ENCODE measurements around the gene TLCD4. TPM values are rescaled to one million over a fixed set of nuclear protein-coding genes. Genes with fewer than 3 reads are reported as not detected.

TLCD4 gene
- polyA plus RNA-seq, 4 donors = 6.2 to 7.2 (median 6.7) TPM

DNA sequence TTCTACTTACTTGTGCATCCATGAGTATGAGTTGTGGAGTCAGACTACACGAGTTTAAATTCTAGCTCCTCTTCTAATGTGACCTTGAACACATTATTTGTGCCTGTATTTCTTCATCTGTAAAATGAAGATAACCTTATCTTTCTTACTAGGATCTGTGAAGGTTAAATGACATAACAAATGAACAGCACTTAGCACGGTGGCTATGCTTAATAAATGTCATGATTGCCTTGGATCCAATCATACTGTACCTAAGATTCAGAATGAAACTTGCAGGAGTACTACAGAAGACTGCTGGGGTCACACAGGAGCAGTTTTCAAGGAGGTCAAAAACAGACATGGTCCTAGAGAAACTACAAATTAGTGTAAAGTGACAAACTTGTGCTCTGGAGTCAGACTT is 22.2 kb upstream of the TLCD4 start:
- no peak for DNase-seq (ENCODE audit: low read depth in 4 of 4, low spot score in 2 of 4)

DNA sequence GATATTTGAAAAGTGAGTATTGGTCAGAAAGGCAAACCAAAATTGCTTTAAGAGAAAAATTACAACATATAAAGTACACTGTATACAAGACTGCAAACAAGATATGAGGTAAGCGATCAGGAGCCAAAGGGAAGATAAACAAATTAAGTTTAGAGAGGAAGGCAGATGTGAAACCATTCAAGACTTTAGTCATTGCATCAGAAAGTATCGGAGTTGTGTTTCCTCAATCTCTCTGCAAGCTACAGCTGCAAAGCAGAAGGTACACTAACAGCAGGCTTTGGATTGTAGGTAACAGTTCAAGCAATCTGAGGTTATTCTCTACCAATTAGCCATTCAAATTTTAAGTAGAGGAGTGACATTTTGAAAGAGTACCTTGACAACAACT is 21.3 kb upstream of the TLCD4 start:
- no peak for DNase-seq (ENCODE audit: low read depth in 4 of 4, low spot score in 2 of 4)

DNA sequence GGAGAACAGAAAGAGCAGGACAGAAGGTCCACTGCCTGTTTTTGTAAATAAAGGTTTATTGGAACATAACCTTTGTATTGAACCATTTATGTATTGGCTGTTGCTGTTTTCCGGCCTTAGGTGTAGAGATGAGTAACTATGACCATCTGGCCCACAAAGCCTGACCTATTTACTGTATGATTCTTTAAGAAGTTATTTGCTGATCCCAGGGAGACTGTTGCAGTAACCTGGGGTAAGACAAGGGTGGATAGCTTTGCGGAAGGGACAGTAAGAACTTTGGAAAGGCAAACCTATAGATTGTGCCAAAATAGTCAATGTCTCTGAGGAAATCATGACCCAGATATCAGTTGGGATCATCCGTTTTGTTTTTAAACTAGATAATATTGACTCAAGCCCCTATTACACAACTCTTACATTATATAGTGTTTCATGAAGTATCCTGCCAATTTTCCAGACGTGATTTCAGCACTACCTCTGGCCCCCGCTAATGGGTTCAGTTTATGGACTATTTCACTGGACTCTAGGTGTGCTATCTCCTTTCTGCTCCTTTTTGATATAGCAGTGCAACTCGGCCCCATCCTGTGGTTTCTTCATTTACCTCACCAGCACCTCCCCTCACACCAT is 20.8 kb upstream of the TLCD4 start:
- DNase-seq (ENCODE audit: low read depth in 4 of 4, low spot score in 2 of 4) = no peak

DNA sequence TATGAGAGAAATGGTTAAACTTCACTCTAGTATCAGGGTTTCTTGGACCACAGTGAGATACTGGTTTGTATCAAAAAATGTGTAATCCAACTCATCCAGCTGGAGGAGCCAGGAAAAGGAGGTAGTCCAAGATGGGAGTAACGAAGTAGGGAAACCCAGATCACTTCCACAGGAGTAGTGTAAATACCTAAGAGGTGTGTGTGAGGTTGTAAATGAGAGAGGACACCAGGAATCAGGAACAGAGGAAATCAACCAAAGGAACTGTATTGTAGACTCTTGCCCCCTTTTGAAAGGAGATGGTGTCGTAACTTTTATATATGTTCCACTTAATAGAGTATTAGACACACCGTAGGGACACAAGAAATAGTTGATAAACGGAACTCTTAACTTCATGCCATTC is 19.7 kb upstream of the TLCD4 start:
- DNase-seq (ENCODE audit: low read depth in 4 of 4, low spot score in 2 of 4) = no peak

DNA sequence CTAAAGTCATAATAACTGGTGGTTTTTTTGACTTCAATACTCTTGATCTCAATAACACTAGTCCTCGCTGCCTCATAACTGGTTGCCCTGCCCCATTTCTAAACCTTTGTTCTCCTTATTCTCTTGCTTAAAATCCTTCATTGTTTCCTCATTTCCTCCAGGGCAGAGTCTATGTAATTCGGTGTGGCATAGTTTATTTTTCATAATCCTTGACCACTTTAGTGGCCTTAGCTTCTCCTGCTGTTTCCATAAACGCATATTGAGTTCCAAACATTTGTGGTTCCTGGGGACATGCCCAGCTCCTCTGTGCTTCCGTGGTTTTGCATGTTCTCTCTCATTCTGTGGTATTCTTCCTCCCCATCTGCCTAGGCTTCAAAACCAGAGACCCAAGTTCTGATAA is 19.0 kb upstream of the TLCD4 start:
- no peak for DNase-seq (ENCODE audit: low read depth in 4 of 4, low spot score in 2 of 4)

DNA sequence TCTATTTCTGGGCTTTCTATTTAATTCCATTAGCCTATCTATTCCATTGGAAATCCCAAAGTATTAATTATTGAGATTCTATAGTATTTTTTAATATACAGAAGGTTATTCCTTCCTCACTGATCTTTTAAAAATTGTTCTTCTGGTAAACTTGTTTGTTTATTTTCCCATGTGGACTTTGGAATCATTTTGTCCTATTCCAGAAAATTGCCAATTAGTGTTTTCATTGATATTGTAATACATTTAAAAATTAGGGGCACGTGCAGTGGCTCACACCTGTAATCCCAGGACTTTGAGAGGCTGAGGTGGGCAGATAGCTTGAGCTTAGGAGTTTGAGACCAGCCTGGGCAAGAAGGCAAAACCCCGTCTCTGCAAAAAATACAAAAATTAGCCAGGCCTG is 8.4 kb upstream of the TLCD4 start:
- DNase-seq (ENCODE audit: low read depth in 4 of 4, low spot score in 2 of 4) = no peak

DNA sequence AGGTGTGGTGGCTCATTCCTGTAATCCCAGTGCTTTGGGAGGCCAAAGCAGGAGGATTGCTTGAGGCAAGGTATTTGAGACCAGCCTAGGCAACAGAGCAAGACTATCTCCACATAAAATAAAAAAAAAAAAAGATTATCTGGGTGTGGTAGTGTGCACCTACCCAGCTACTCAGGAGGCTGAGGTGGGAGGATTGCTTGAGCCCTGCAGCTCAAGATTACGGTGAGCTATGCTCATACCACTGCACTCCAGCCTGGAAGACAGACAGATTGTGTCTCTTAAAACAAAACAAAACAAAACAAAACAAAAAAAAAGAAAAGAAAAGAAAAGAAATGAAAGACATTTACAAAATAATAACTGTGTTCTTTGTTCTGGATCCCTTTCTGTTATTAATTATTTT is 6.1 kb upstream of the TLCD4 start:
- DNase-seq (ENCODE audit: low read depth in 4 of 4, low spot score in 2 of 4) = no peak

DNA sequence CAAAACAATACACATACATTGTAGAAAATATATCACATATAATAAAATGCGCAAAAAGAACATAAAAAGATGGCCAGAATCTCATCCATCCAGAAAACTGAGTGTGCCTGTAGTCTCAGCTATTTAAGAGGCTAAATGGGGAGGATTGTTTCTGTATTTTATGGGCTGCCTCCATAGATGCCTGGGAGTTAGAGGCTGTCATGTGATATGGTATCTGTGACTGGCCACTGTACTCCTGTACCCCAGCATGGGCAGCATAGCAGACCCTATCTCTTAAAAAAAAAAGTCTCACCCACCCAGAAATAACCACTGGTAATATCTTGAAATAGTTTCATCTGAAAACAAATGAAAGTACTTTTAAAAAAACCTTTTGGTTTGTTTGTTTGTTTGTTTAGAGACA is 3.5 kb upstream of the TLCD4 start:
- no peak for DNase-seq (ENCODE audit: low read depth in 4 of 4, low spot score in 2 of 4)

DNA sequence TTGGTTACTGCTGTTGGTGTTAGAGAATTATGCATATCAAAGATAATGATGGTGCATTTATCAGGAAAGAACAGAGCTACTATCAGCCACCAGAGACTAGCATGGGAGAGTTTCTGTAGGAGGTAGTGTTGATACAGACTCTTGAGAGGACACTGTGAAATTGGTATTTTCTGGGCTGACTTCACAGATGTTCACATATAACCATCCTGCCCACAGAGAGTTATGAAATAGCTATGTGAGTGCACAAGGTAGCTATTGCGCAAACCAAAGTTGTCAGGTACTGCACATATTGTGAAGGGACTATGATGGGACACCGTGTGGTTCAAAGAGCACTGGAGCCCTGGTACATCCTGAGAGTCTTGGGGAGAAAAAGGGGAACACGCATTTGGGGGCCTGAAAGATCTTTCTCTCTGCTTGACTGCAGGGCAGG is 1.4 kb upstream of the TLCD4 start:
- no peak for DNase-seq (ENCODE audit: low read depth in 4 of 4, low spot score in 2 of 4)

DNA sequence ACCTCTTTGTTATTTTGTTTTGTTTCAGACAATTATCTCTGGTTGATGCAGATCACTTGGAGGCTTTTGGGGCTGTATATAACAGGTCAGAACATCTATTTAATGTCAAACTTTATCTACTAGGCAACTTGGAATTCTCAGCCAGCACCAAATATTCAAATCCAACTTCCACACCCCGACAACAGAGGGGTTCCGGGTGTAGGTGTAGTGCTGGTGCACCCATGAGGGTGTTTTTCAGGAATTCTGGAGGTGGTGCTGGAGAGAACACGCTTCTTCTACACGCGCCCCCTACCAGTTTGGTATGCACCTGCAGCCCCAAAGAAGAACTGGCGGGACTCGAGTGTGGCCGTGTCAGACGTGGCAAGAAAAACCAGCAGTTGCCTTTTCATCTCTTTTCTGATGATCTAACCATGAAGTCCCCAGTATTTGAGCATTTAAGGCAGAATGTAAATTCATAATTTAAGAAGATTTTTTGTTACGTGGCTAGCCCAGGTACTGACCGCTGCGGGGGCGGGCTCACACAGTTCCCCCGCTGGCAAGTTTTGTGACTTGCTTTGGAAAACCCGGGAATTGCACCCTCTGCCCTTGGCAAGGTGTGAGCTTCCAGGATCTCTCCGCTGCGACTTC is 462 bp upstream of the TLCD4 start:
- peak; percentile 41 to 69 (median 54) for DNase-seq (ENCODE audit: low read depth in 4 of 4, low spot score in 2 of 4)

DNA sequence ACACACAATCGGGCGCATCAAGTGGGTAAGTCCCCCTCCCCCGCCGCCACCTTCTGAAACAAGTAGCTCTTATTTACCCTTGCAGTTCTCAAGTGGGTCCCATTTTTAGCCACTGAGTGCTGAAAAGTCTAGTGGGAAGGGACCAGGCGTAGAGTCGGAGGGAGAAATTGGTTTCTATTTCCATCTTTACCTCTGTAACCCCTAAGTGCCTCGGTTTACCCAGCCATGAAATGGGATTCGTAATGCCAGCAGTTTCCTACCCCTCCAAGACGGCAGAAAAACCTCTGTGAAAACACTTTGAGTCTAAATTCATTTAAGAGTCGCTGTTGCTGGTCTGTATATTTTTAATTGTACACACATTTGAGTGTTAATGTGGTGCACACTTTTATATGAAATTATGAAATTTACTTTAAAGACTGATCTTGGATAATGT is 928 bp downstream of the TLCD4 start:
- DNase-seq (ENCODE audit: low read depth in 4 of 4, low spot score in 2 of 4) = peak in 1 of 4 donors; percentile 26

DNA sequence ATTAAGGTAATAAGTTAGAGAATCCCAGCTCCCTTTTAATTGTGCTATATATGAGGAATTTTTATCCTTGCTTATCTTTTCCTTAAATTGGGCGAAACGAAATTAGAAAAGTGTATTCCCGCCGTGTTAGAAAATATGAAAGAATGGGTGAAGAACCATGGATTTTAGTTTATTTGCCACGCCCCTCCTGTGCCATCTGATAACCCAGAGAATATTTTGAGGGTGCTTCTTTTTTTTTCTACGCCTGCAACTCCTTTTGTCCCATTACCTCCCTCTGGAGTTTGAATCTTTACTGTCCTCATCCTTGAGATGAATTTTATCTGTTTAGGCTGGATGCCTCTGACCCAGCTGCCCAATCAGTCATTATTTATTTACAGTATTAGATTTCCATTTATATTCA is 1.6 kb downstream of the TLCD4 start:
- no peak for DNase-seq (ENCODE audit: low read depth in 4 of 4, low spot score in 2 of 4)

DNA sequence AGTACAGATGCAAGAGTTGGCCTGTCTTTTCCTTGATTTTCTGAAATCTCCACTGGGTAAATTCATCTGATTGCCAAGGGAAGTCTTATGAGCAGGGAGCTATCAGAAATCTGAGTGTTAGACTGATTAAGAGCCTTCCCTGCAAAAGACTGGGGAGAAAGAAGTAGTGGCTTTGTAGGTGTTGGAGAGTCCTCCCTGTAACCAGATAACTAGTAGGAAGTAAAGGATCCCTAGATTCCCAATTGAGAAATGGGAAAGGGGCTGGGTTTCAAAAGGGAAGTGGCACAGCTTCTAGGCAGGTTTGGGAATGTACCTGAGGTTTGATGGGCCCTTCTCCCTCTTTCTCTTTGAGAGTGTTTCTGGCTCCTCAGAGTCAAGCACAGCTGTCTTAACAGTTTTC is 2.1 kb downstream of the TLCD4 start:
- DNase-seq (ENCODE audit: low read depth in 4 of 4, low spot score in 2 of 4) = no peak

DNA sequence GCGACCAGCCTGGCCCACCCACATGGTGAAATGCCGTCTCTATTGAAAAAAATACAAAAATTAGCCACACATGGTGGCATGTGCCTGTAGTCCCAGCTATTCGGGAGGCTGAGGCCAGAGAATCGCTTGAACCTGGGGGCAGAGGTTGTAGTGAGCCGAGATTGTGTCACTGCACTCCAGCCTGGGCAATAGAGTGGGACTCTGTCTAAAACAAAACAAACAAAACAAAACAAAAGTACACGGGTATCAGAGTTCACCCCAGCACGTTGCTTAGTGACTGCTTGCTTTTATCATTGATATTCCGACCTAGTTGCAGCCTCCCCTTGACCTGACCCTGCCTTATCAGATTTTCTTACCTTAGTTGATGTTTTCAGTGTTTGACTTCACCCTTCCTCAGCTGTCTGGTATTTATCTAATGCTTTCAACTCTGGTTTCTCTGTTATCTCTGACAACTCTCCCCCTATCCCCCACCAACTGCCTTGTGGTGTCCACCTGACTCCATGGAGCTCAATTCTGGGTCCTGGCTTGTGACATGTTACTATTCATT is 5.1 kb downstream of the TLCD4 start:
- no peak for DNase-seq (ENCODE audit: low read depth in 4 of 4, low spot score in 2 of 4)

DNA sequence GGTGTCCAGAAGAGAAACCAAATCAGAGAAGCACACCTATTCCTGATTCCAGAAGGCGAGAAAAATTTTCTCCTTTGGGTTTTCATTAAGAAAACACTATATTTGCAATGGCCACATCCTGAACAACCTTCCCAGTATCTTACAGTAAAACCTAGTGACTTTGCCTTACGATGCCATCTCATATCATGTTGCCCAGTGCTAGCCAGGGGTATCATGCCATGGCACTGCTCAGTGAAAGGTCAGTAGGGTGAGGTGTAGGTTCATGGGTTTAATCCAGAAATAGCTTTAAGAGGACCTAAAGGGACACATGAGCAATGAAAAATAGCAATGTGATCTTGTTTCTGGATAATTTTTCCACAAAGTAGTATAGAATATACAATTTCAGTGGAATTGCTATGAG is 7.2 kb downstream of the TLCD4 start:
- no peak for DNase-seq (ENCODE audit: low read depth in 4 of 4, low spot score in 2 of 4)

DNA sequence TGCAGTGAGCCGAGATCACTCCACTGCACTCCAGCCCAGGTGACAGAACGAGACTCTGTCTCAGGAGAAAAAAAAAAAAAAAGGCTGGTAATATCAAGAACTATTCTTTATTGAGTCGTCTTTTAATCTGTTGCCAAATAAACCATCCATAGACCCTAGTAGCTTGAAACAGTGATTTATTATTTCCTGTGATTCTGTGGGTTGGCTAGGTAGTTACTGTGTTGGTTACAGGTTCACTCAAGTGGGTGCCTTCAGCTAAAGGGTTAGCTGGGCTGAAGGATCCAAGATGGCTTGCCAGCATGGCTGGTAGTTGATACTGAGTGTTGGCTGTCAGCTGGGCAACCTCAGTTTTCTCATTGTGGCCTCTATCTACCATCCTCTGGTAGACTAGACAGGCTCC is 9.2 kb downstream of the TLCD4 start:
- no peak for DNase-seq (ENCODE audit: low read depth in 4 of 4, low spot score in 2 of 4)

DNA sequence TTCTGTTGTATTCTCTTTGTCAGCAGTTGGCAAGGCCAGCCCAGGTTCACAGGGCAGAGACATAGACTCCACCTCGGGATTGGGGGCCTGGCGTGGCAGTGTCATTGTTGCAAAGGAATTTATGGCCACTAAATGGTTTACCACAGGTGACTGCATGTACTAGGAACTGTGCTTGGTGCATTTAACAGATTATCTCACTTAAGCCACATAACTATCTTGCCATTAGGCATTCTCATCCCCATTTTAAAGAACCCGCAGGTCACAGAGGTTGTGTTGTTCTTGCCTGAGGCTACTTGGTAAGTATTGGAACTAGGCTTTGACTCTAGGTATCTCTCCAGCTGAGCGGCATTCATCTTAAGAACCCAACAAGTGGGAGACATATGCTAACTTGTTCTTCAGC is 9.7 kb downstream of the TLCD4 start:
- no peak for DNase-seq (ENCODE audit: low read depth in 4 of 4, low spot score in 2 of 4)

DNA sequence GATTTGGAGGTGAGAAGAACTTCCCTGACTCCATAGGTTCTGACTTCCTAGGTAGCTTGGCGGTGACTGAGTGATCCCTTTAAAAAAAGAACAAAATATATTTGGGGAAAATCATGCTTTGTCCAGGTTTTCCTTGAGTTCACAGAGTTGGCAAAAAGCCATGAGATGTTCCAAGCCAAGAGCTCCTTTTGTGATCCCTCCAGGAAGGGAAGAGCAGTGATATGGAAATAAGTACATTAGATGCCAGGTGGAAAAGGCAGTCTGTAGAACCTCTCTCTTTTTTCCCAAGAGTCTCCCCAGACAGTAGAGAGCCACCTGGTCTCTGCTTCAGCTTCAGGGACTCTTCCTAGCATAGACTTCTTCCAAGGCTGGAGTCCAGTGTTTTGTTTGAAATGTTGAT is 10.2 kb downstream of the TLCD4 start:
- DNase-seq (ENCODE audit: low read depth in 4 of 4, low spot score in 2 of 4) = no peak

DNA sequence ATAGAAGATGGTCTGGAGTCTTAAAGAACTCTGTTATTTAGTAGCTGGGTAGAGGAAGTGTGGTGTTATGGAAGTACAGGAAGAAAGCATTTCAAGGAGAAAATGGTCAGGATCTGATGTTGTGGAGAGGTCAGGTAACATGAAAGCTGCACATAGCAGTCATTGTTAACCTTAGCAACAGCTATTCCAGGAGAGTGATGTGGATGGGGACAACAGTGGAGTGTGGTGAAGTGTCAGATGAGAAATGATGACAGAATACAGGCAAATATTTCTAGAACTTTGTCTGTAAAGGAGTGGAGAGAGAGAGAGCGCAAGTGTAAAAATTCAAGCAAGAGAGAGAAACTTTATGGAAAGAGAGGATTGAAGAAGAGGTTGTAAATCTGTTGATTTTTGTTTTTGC is 15.6 kb downstream of the TLCD4 start:
- DNase-seq (ENCODE audit: low read depth in 4 of 4, low spot score in 2 of 4) = no peak

DNA sequence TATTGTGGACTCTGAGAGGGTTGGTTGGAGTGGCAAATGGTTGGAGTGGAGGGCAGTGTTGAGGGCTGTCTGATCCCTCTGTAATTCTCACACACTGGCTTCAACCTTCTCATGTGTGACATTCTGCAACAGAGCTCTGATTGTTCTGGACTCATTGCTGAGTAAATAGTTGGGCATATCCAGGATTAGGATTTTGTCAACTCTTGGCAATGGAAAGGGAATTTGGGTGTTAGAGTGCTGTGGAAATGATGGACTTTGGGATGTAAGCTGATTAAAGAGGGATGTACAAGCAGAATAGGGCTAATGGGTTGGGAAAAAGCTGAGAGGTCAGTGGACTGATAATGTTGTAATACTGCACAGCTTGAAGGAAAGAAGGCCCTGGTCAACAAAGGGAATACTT is 16.5 kb downstream of the TLCD4 start:
- no peak for DNase-seq (ENCODE audit: low read depth in 4 of 4, low spot score in 2 of 4)

DNA sequence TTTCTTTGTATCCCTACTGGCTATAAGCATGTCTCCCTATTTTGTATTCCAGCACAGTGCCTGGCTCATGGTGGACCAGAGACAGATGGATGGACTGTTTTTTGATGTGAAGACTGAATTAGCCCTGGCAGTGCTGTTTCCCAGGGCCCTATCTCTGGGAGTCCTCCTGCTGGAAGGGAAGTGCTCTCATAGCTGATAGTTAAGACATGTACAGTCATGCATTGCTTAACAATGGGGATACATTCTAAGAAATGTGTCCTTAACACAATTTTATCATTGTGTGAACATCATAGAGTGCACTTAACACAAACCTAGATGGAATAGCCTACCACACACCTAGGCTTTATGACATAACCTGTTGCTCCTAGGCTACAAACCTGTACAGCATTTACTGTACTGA is 21.1 kb downstream of the TLCD4 start:
- DNase-seq (ENCODE audit: low read depth in 4 of 4, low spot score in 2 of 4) = no peak

DNA sequence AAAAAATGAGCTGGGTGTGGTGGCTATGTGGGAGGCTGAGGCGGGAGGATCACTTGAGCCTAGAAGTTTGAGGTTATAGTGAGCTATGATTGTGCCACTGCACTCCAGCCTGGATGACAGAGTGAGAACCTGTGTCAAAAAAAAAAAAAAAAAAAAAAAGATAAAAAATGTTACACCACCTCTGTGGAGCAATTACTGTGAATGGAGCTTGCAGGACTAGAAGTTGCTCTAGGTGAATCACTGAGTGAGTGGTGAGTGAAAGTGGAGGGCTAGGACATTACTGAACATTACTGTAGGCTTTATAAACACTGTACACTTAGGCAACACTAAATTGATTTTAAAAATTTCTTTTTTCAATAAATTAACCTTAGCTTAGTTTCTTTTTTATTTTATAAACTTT is 21.9 kb downstream of the TLCD4 start:
- DNase-seq (ENCODE audit: low read depth in 4 of 4, low spot score in 2 of 4) = no peak

DNA sequence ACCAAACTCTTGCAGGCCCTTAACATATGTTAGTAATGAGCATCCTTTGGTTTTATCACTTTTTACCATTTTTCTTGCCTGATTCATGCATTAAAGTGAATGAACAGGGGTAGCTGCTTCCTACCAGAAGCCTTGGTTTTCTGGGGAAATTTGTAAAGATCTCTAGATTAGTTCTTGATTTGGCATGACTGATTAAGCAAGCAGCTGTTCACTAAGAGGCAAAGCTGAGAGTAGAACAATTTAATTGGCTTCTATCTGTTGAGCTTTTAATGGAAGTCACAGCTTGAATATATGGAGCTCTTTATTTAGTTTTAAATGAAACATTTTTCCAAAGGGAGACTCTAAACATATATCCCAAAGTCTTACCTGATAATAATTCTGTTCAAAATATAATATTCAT is 23.6 kb downstream of the TLCD4 start:
- no peak for DNase-seq (ENCODE audit: low read depth in 4 of 4, low spot score in 2 of 4)

All from left renal cortex interstitium (tissue), 4 donors.